Dedifferentiated amniotic fluid mesenchymal stem cell (primary cell): ENCODE results near the gene CHRNB4.

Source experiments
- DNase-seq: peaks from one replicate; pipeline ENCODE4 v3.0.0-alpha.2; 2016; ENCODE audit errors: extremely low spot score

CHRNB4 gene

GRCh38 chr15:78668987-78669386 lies 28.0 kb upstream of the CHRNB4 start:
- no peak for DNase-seq

GRCh38 chr15:78667578-78668236 lies 26.7 kb upstream of the CHRNB4 start:
- DNase-seq, result no peak

DNA sequence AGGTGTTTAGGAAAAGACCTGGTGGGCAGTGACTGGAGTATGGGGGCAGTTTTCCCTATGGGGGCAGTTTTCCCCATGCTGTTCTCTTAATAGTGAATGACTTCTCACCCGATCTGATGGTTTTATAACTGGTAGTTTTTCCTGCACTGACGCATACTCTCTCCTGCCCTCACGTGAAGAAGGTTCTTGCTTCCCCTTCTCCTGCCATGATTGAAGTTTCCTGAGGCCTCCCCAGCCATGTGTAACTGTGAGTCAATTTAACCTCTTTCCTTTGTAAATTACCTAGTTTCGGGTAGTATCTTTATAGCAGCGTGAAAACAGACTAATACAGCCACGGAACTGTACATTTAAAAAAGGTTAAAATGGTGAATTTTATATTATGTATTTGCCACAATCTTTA lies 25.0 kb upstream of the CHRNB4 start:
- no peak for DNase-seq

DNA sequence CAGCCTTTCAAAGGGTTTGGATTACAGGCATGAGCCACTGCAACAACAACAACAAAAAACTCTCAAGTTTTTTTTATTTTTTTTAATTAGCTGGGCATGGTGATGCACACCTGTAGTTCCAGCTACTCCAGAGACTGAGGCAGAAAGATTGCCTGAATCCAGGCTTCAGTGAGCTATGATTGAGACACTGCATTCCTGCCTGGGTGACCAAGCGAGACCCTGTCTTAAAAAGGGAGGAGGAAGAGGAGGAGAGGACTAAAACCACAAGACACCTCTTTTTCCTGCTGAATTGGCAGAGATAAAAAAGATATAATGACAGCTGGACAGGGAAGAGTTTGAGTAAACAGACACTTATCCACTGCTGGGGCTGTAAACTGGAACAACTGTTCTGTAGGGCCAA lies 22.7 kb upstream of the CHRNB4 start:
- no peak for DNase-seq

- no peak for DNase-seq
These were observed 21.0 kb upstream of the CHRNB4 start for GRCh38 chr15:78662028-78662427.

- DNase-seq, result no peak
These were observed 20.0 kb upstream of the CHRNB4 start for GRCh38 chr15:78661001-78661400.

DNA sequence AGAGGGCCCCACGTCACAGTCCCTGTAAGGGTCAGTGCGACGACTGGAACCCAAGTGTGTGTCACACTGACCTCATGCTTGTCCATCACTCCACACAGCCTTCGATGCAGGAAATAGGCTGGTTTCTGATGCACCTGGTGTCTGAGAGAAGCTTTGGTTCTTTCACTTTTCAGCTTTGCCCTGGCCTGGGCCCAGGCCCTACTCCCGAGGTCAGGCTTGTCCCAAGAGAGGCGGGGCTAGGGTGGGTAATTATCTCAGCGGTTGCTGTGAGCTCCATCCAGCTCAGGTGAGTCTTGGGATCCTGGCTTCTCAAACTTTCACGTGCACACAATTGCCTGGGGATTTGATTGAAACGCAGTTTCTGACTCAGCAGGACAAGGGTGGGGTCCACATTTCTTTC lies 19.6 kb upstream of the CHRNB4 start:
- DNase-seq, result no peak

DNA sequence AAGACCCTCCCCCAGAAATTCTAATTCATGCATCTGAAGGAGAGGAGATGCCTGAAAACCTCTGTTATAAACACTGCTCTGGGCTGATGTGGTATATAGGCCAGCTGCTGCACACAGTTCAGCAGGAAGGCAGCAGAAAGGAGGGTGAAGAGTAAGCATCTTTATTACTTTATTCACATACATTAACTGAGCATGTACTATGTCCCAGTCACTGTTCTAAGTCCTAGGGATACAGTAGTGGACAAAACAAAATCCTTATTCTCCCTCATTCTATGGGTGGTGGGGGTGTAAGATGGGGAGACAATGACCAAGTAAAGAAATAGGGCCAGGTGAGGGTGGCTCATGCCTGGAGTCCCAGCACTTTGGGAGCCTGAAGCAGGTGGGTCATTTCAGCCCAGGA lies 17.8 kb upstream of the CHRNB4 start:
- DNase-seq, result no peak

DNA sequence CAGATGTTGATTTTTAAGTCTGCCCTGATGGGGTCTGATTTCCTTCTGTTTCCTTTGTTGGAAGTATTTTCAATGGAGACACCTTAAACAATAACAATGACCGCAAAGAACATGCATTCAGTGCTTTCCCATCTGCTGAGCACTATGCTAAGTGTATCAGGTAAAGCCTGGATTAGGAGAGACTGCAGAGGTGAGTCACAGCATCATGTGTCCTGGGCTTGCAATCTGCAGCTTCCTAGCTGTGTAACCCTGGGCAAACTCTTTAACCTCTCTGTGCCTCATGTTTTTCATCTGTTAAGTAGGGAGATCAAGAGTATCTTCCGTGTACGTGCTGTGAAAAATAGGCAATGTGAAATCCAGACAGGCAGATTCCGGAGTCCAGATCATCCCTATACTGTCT lies 13.3 kb upstream of the CHRNB4 start:
- no peak for DNase-seq

- DNase-seq, result no peak
These were observed 11.1 kb upstream of the CHRNB4 start for GRCh38 chr15:78651930-78652615.

- no peak for DNase-seq
These were observed 10.0 kb upstream of the CHRNB4 start for GRCh38 chr15:78651007-78651406.

- no peak for DNase-seq
These were observed 9.0 kb upstream of the CHRNB4 start for GRCh38 chr15:78650022-78650421.

GRCh38 chr15:78645009-78645408 lies 4.0 kb upstream of the CHRNB4 start:
- no peak for DNase-seq

GRCh38 chr15:78642331-78642730 lies 1.3 kb upstream of the CHRNB4 start:
- DNase-seq, result no peak

- no peak for DNase-seq
These were observed 802 bp upstream of the CHRNB4 start for GRCh38 chr15:78641749-78642275.

GRCh38 chr15:78640527-78641101 lies 396 bp downstream of the CHRNB4 start:
- DNase-seq, result no peak

DNA sequence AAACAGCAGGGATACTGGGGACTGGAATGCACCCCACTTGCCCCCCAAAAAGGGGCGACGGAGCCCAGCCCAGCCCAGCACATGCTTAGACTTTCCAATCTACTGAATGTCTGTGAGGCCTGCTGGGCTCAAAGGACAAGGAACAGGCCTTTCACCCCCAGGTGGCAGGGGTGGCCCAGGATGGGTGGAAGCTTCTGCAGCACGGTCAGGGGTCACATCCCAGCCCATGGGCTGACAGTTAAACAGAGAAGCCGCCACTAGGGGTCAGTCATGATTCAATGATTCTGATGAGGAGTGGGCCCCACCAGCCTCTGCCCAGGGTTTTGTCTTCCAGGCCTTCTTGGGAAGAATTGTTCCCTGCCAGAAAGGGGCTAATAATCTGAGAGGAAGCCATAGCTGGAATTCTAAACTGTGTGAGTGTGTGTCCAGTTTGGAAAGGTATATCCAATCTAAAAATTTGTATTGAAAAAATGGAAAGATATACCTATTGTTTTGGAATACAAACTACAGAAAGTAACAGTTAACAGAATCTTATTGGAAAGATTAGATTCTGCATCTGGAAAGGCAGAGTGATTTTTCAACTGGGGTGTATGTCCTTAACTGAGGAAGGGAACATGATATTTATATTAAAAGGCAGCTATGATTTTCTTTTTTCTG lies 2.2 kb downstream of the CHRNB4 start:
- DNase-seq, result no peak

DNA sequence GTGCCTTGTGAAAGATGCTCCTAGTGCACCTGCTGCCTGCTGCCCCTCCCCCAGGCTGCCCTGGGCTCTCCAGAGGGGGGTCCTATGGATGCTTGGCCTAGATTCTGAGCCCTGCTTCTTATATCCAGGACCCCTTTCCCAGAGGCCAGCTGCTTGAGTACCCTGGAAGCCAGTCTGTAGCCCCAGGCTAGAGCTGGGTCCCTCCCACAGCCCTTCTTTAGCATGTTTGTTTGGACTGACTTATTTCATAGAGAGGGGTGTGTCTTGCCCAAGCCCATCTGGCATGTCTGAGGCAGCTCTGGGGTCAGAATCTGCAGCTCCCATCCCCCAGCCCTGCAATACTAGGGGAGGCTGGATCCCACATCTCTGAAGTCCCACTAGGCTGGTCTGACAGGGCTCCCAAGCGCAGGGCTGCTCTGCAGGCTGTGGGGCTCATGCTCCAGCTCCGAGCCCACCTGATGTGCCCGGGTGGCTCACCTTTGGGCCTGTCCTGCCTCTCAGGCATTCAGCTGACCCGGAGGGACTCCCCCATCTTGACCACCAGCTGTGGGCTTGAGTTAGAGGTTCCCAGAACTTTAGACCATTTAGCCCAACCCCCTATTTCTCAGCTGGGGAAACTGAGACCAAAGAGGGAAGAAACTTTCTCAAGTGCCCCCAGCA lies 3.1 kb downstream of the CHRNB4 start:
- DNase-seq, result no peak

GRCh38 chr15:78636378-78636859 lies 4.6 kb downstream of the CHRNB4 start:
- DNase-seq, result no peak

DNA sequence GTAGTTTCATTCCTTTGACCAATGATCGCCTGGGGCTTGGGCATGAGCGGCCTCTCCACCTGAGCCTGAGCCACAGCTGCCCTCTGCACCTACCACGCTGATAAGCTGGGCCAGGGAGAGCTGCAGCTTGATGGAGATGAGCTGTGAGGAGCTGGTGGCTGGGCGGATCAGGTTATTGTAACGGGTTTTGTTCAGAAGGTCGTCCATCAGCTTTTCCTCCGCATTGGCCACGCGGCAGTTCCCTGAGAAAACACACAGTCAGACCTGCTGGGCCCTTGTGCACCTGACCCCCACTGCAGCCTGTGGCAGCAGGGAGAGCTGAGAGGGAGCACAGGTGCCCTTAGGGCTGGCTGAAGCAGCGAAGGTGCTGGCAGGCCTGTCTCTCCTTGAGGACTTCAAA lies 5.7 kb downstream of the CHRNB4 start:
- DNase-seq, result no peak

GRCh38 chr15:78634210-78635145 lies 6.5 kb downstream of the CHRNB4 start:
- no peak for DNase-seq
